Transverse colon (tissue), 4 donors: ENCODE measurements around the gene LIX1. TPM values are rescaled to one million over a fixed set of nuclear protein-coding genes. Genes with fewer than 3 reads are reported as not detected.

Experiments used
- DNase-seq: peaks from one replicate; pipeline ENCODE4 v3.0.0-alpha.2; 2019
- H3K27ac ChIP-seq, 4 donors: fragments of 200-600 bp; sonication (generic); 2 replicates each; pipeline ENCODE4 v1.5.1; 2016 to 2018; ENCODE audit warnings: inconsistent platforms in 4 of 4
- H3K27me3 ChIP-seq: fragments of 200-600 bp; sonication (generic); 2 replicates; pipeline ENCODE4 v1.5.1; 2017; ENCODE audit warnings: inconsistent platforms
- H3K36me3 ChIP-seq, 4 donors: fragments of 200-600 bp; sonication (generic); 2 replicates each; pipeline ENCODE4 v1.5.1; 2017 to 2019; ENCODE audit warnings: inconsistent platforms in 4 of 4
- H3K4me1 ChIP-seq, 4 donors: fragments of 200-600 bp; sonication (generic); 2 replicates each; pipeline ENCODE4 v1.5.1; 2017 to 2020; ENCODE audit warnings: inconsistent platforms in 4 of 4
- H3K4me3 ChIP-seq, 4 donors: fragments of 200-600 bp; sonication (generic); 1 replicate in 1 of 4; 2 replicates in 3 of 4; pipeline versions ENCODE4 v1.5.1 to v1.6.1; 2017 to 2019; ENCODE audit warnings: inconsistent platforms in 4 of 4
- H3K9me3 ChIP-seq, 2 donors: fragments of 200-600 bp; sonication (generic); 2 replicates each; pipeline ENCODE4 v1.5.1; 2017 to 2019; ENCODE audit warnings: inconsistent platforms in 2 of 2
- CTCF ChIP-seq, 5 experiments: fragments of 200-600 bp in 3 of 5; fragments of 450-650 bp in 2 of 5; sonication (generic) in 3 of 5; IDR thresholded peaks; 1 replicate in 2 of 5; 2 replicates in 3 of 5; pipeline ENCODE4 v1.5.1; 2016 to 2017; ENCODE audit warnings: antibody characterized with exemption in 5 of 5, inconsistent platforms in 3 of 5, mild to moderate bottlenecking in 2 of 5, moderate library complexity in 1 of 5
- EP300 ChIP-seq: sonication (generic); formaldehyde crosslinking; IDR thresholded peaks from one replicate; pipeline ENCODE4 v1.6.1; 2017; ENCODE audit warnings: antibody characterized with exemption, low read depth
- POLR2A ChIP-seq: fragments of 450-650 bp; IDR thresholded peaks from one replicate; pipeline ENCODE4 v1.6.1; 2016; ENCODE audit warnings: antibody characterized with exemption, mild to moderate bottlenecking, moderate library complexity
- POLR2AphosphoS5 ChIP-seq, 3 donors: sonication (generic); formaldehyde crosslinking; IDR thresholded peaks; one replicate each; pipeline ENCODE4 v1.6.1; 2016; ENCODE audit warnings: antibody characterized with exemption in 3 of 3
- WGBS, 2 donors: methylation state at CpG; one replicate each; pipeline ENCODE4 v1.1.5; 2018; ENCODE audit warnings: low coverage in 1 of 2; 5-methylcytosine and 5-hydroxymethylcytosine counted together
- in situ Hi-C, 4 donors: fragments of 200-750 bp; cut with MboI; loops; one replicate each; pipeline versions ENCODE4 v1.15.0 to v1.15.1; 2017; ENCODE audit warnings: low sequenced_read_pairs in 3 of 4, low pct_ligation_motif_present in 1 of 4, low pct_unique_long_range_greater_than_20kb in 1 of 4
- intact Hi-C: fragments of 100-400 bp; cut with DNase I; formaldehyde crosslinking; loops from one replicate; pipeline ENCODE4 v1.15.1; 2023; ENCODE audit warnings: low total_unique reads
- total RNA-seq, 4 donors: library from RNA; depleted of rRNA; stranded (reverse); fragments of >200 nt; gene quantifications; one replicate each; pipeline ENCODE4 v1.1.0, GENCODE V29; 2016

The LIX1 gene
- total RNA-seq, 4 donors from 2014 or later: 0.16 to 0.41 TPM; not detected in 2

GRCh38 chr5:97075649-97076048, 66.8 kb downstream of the LIX1 start:
- intact Hi-C loops: no loop called here
- WGBS, 2 donors: 90 to 97% methylated on average over 5 of the region's 5 CpGs
- in situ Hi-C loops: no loop called here

GRCh38 chr5:97074859-97075489, 67.4 kb downstream of the LIX1 start:
- no peaks in the 10 kb centered on the region for H3K36me3 ChIP-seq
- H3K4me1 ChIP-seq: peaks cover 0 to 8% (median 4%) of the 10 kb centered on the region in 4 donors
- 47 to 48% methylated on average over 4 of the region's 4 CpGs for WGBS, 2 donors
- intact Hi-C loops (no loop called here), in situ Hi-C loops (no loop called here)
- TF ChIP-seq EP300 (no peak), POLR2AphosphoS5 (IDR thresholded peaks at IDR 0.05) (no peak), CTCF (IDR thresholded peaks at IDR 0.05) (no peak), POLR2A (no peak)
- no peaks in the 10 kb centered on the region for H3K9me3 ChIP-seq
- H3K27me3 ChIP-seq: no peaks in the 10 kb centered on the region
- peak; percentile 54 for DNase-seq
- no peak overlapping the region for H3K27ac ChIP-seq
- no peak overlapping the region for H3K4me3 ChIP-seq

More at GRCh38 chr5:97075649-97076048, 66.8 kb downstream of the LIX1 start:
- no peaks in the 10 kb centered on the region for H3K9me3 ChIP-seq
- no peak for TF ChIP-seq POLR2A
- TF ChIP-seq EP300: no peak
- TF ChIP-seq CTCF (IDR thresholded peaks at IDR 0.05): no peak
- no peak for TF ChIP-seq POLR2AphosphoS5 (IDR thresholded peaks at IDR 0.05)
- H3K27ac ChIP-seq: no peak overlapping the region
- no peak for DNase-seq
- no peaks in the 10 kb centered on the region for H3K36me3 ChIP-seq
- H3K4me3 ChIP-seq: no peak overlapping the region
- peaks cover 0 to 7% (median 3%) of the 10 kb centered on the region in 4 donors for H3K4me1 ChIP-seq
- H3K27me3 ChIP-seq: no peaks in the 10 kb centered on the region

- intact Hi-C loops: no loop called here
- H3K4me1 ChIP-seq: peaks cover 0 to 8% (median 4%) of the 10 kb centered on the region in 4 donors
- no peak overlapping the region for H3K4me3 ChIP-seq
- H3K27me3 ChIP-seq: no peaks in the 10 kb centered on the region
- in situ Hi-C loops: no loop called here
- 80% methylated on average over 3 of the region's 3 CpGs; no CpG with 5 or more reads in 1 of the 2 donors for WGBS, 2 donors
- H3K27ac ChIP-seq: no peak overlapping the region
- no peaks in the 10 kb centered on the region for H3K9me3 ChIP-seq
- DNase-seq: no peak
- no peak for TF ChIP-seq POLR2A
- TF ChIP-seq CTCF (IDR thresholded peaks at IDR 0.05): no peak
- no peak for TF ChIP-seq EP300
- no peak for TF ChIP-seq POLR2AphosphoS5 (IDR thresholded peaks at IDR 0.05)
- H3K36me3 ChIP-seq: no peaks in the 10 kb centered on the region
Measured at GRCh38 chr5:97073420-97073819, 69.0 kb downstream of the LIX1 start.

GRCh38 chr5:97072696-97073095, 69.7 kb downstream of the LIX1 start:
- no peaks in the 10 kb centered on the region for H3K9me3 ChIP-seq
- no peak overlapping the region for H3K4me3 ChIP-seq
- intact Hi-C loops (no loop called here), in situ Hi-C loops (no loop called here)
- no peaks in the 10 kb centered on the region for H3K27me3 ChIP-seq
- H3K36me3 ChIP-seq: no peaks in the 10 kb centered on the region
- no peak for TF ChIP-seq CTCF (IDR thresholded peaks at IDR 0.05)
- TF ChIP-seq POLR2AphosphoS5 (IDR thresholded peaks at IDR 0.05): no peak
- no peak for TF ChIP-seq POLR2A
- no peak for TF ChIP-seq EP300
- H3K4me1 ChIP-seq: peaks cover 0 to 8% (median 4%) of the 10 kb centered on the region in 4 donors
- 76 to 83% methylated on average over 1 to 2 of the region's 2 CpGs for WGBS, 2 donors
- DNase-seq: no peak
- no peak overlapping the region for H3K27ac ChIP-seq
